ENCODE measurements around the gene TPP1.

DNA sequence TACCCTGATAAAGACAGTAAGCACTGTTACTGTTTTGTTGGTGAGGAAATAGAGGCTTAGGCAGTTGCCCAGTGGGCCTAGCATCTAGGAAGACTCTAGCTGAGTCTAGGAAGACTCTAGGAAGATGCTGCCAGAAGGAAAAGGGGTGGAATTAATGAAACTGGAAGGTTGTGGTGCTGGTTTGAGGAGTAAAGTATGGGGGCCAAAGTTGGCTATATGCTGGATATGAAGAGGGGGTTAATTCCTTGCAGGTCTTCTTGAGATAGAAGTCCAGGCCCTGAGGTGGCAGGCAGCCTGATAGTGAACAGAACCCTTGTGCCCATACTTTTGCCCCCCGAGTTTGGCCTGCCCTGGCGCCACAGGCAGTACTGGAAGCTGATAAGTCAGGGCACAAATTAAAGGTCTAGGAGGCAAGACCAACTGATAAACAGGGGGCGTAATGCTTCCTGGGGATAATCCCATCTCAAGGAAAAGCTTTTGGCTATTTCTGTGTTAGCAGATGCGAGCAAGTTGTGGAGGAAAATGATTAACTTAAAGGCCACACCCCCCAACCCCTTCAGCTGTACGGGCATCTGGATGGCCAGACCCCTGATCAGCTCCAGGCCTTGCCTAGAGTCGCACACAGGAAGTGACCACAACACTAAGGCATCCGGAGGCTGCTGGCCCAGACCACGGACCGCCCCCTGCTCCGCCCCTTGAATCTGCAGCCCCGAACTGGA is 12.6 kb downstream of the TPP1 start:
- TF ChIP-seq, protein P1, sequence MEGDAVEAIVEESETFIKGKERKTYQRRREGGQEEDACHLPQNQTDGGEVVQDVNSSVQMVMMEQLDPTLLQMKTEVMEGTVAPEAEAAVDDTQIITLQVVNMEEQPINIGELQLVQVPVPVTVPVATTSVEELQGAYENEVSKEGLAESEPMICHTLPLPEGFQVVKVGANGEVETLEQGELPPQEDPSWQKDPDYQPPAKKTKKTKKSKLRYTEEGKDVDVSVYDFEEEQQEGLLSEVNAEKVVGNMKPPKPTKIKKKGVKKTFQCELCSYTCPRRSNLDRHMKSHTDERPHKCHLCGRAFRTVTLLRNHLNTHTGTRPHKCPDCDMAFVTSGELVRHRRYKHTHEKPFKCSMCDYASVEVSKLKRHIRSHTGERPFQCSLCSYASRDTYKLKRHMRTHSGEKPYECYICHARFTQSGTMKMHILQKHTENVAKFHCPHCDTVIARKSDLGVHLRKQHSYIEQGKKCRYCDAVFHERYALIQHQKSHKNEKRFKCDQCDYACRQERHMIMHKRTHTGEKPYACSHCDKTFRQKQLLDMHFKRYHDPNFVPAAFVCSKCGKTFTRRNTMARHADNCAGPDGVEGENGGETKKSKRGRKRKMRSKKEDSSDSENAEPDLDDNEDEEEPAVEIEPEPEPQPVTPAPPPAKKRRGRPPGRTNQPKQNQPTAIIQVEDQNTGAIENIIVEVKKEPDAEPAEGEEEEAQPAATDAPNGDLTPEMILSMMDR (IDR thresholded peaks at IDR 0.05): no peak
- TF ChIP-seq POLR2A (IDR thresholded peaks at IDR 0.05): peak; percentile 73
